IMR-90 (cell line): ENCODE results near the gene FGD5. TPM values are rescaled to one million over a fixed set of nuclear protein-coding genes. Genes with fewer than 3 reads are reported as not detected.

Source experiments
- ATAC-seq: fragments of 200-7000 bp; cut with Tn5 transposase; 2 replicates; pipeline ENCODE4 v1.9.1; 2020; ENCODE audit warnings: low read depth, mild to moderate bottlenecking, moderate library complexity
- BruUV-seq: library from RNA; stranded (reverse); fragments of 400-500 nt; replicated peaks from 2 replicates; lab custom pipeline; 2021; lab: Mats Ljungman, UMichigan
- CTCF ChIA-PET: fragments of 300-600 bp; formaldehyde crosslinking; extraction: SDS; loops from one replicate; lab custom pipeline; 2021; ENCODE audit warnings: antibody characterized with exemption; lab: Yijun Ruan, JAX
- POLR2A ChIA-PET: fragments of 300-600 bp; sonication (Branson Sonifier 250); formaldehyde crosslinking; loops from one replicate; lab custom pipeline; 2022; ENCODE audit warnings: antibody characterized with exemption; ENCODE audit not compliant: unreplicated experiment; lab: Charles Lee
- DNase-seq: peaks from one replicate; pipeline ENCODE4 v3.0.0; 2013
- H2AFZ ChIP-seq: replicated peaks from 2 replicates; pipeline ENCODE3; 2013; ENCODE audit warnings: low read length, mild to moderate bottlenecking; ENCODE audit not compliant: poor library complexity
- H2AK5ac ChIP-seq: 2 replicates; pipeline ENCODE4 v1.6.1; 2013; ENCODE audit warnings: low read depth, low read length, inconsistent platforms
- H2AK9ac ChIP-seq: replicated peaks from 2 replicates; pipeline ENCODE3; 2013; ENCODE audit warnings: mild to moderate bottlenecking, low read depth, low read length, moderate library complexity; ENCODE audit not compliant: poor library complexity
- H2BK120ac ChIP-seq: 2 replicates; pipeline ENCODE4 v1.6.1; 2013; ENCODE audit warnings: low read depth, low read length, inconsistent platforms
- H2BK15ac ChIP-seq: 3 replicates; pipeline ENCODE4 v1.6.1; 2013; ENCODE audit warnings: low read depth, low read length, inconsistent platforms
- H2BK20ac ChIP-seq: 2 replicates; pipeline ENCODE4 v1.6.1; 2013; ENCODE audit warnings: low read depth, mild to moderate bottlenecking, inconsistent platforms, low read length, moderate library complexity
- H2BK5ac ChIP-seq: 2 replicates; pipeline ENCODE4 v1.6.1; 2013; ENCODE audit warnings: mild to moderate bottlenecking, low read depth, low read length, inconsistent platforms; ENCODE audit not compliant: poor library complexity, severe bottlenecking
- H3K14ac ChIP-seq: replicated peaks from 2 replicates; pipeline ENCODE4 v1.6.1; 2013; ENCODE audit warnings: low read depth, low read length, inconsistent platforms
- H3K18ac ChIP-seq: 2 replicates; pipeline ENCODE4 v1.6.1; 2013; ENCODE audit warnings: low read depth, low read length, control low read depth
- H3K23ac ChIP-seq: 2 replicates; pipeline ENCODE4 v1.6.1; 2013; ENCODE audit warnings: low read depth, low read length, inconsistent platforms
- H3K27ac ChIP-seq: 2 replicates; pipeline ENCODE4 v1.5.1; 2013; ENCODE audit warnings: mild to moderate bottlenecking, control low read depth, low read length; ENCODE audit not compliant: insufficient read depth
- H3K27me3 ChIP-seq: 2 replicates; pipeline ENCODE4 v1.6.1; 2013; ENCODE audit warnings: low read length; ENCODE audit not compliant: control insufficient read depth, insufficient read depth
- H3K36me3 ChIP-seq: 2 replicates; pipeline ENCODE4 v1.6.1; 2013; ENCODE audit warnings: low read length, mixed read lengths; ENCODE audit not compliant: control insufficient read depth, insufficient read depth
- H3K4ac ChIP-seq: 2 replicates; pipeline ENCODE4 v1.6.1; 2013; ENCODE audit warnings: low read depth, low read length, inconsistent platforms
- H3K4me1 ChIP-seq: 2 replicates; pipeline ENCODE4 v1.6.1; 2013; ENCODE audit warnings: low read length, mixed read lengths; ENCODE audit not compliant: control insufficient read depth, insufficient read depth
- H3K4me2 ChIP-seq: 2 replicates; pipeline ENCODE4 v1.6.1; 2013; ENCODE audit warnings: low read depth, mild to moderate bottlenecking, control low read depth, low read length, moderate library complexity
- H3K4me3 ChIP-seq: 2 replicates; pipeline ENCODE4 v1.5.1; 2013; ENCODE audit warnings: low read depth, mild to moderate bottlenecking, control low read depth, low read length, moderate library complexity; ENCODE audit not compliant: insufficient read depth
- H3K56ac ChIP-seq: 2 replicates; pipeline ENCODE4 v1.6.1; 2013; ENCODE audit warnings: low read length, inconsistent platforms; ENCODE audit not compliant: insufficient read depth; ENCODE audit errors: extremely low read depth
- H3K79me1 ChIP-seq, 2 experiments: 2 replicates each; pipeline ENCODE4 v1.6.1; 2013; ENCODE audit warnings: low read length in 2 of 2, inconsistent platforms in 1 of 2, low read depth in 1 of 2
- H3K9ac ChIP-seq: 2 replicates; pipeline ENCODE4 v1.6.1; 2013; ENCODE audit warnings: low read depth, low read length, control low read depth
- H3K9me1 ChIP-seq: 2 replicates; pipeline ENCODE4 v1.6.1; 2013; ENCODE audit warnings: low read length, inconsistent platforms; ENCODE audit not compliant: insufficient read depth
- H3K9me3 ChIP-seq: 2 replicates; pipeline ENCODE4 v1.6.1; 2013; ENCODE audit warnings: low read length; ENCODE audit not compliant: control insufficient read depth, insufficient read depth
- H4K20me1 ChIP-seq: 2 replicates; pipeline ENCODE4 v1.6.1; 2013; ENCODE audit warnings: low read length, inconsistent platforms; ENCODE audit not compliant: insufficient read depth
- H4K5ac ChIP-seq: 2 replicates; pipeline ENCODE4 v1.6.1; 2013; ENCODE audit warnings: mild to moderate bottlenecking, low read depth, low read length, control low read depth
- H4K8ac ChIP-seq, 2 experiments: 2 replicates each; pipeline ENCODE4 v1.6.1; 2013; ENCODE audit warnings: low read depth in 2 of 2, low read length in 2 of 2, control low read depth in 1 of 2, inconsistent platforms in 1 of 2
- H4K91ac ChIP-seq: 2 replicates; pipeline ENCODE4 v1.6.1; 2013; ENCODE audit warnings: low read depth, low read length, inconsistent platforms; ENCODE audit not compliant: insufficient read depth
- CHD1 ChIP-seq: IDR thresholded peaks from 2 replicates; pipeline ENCODE4 v1.6.1; 2012; ENCODE audit warnings: low read depth, low read length, improper control_type of control experiment
- MAFK ChIP-seq: IDR thresholded peaks from 2 replicates; pipeline ENCODE4 v1.6.1; 2012; ENCODE audit warnings: low read depth, low read length, improper control_type of control experiment
- NFE2L2 ChIP-seq: fragments of 150-350 bp; IDR thresholded peaks from 2 replicates; pipeline ENCODE4 v1.6.1; 2016; ENCODE audit warnings: low read depth, mild to moderate bottlenecking, low read length
- POLR2A ChIP-seq: IDR thresholded peaks from 2 replicates; pipeline ENCODE4 v1.6.1; 2012; ENCODE audit warnings: mild to moderate bottlenecking, low read depth, low read length
- SMC3 ChIP-seq: fragments of 150-350 bp; IDR thresholded peaks from 2 replicates; pipeline ENCODE4 v1.6.1; 2016; ENCODE audit warnings: low read depth, mild to moderate bottlenecking, antibody characterized with exemption, low read length, moderate library complexity
- WGBS, 2 experiments: methylation state at CpG; one replicate each; pipeline versions ENCODE4 v1.1.5 to v1.1.7; 2013; ENCODE audit warnings: missing lambda C conversion rate in 2 of 2; ENCODE audit not compliant: insufficient read length in 1 of 2; ENCODE audit errors: extremely low coverage in 2 of 2; 5-methylcytosine and 5-hydroxymethylcytosine counted together
- dilution Hi-C: fragments of 300-500 bp; cut with HindIII; formaldehyde crosslinking; loops from one replicate; pipeline ENCODE4 v1.14.3; 2018; ENCODE audit warnings: low sequenced_read_pairs; ENCODE audit not compliant: unreplicated experiment
- in situ Hi-C: fragments of 300-500 bp; cut with MboI; formaldehyde crosslinking; loops from 3 replicates; pipeline ENCODE4 v1.14.3; 2019; ENCODE audit warnings: low sequenced_read_pairs, inconsistent platforms, mixed read lengths
- intact Hi-C: fragments of 100-400 bp; cut with micrococcal nuclease; formaldehyde crosslinking; loops from 2 replicates; pipeline ENCODE4 v1.10.0; 2022
- polyA plus RNA-seq, 3 experiments: library from polyadenylated mRNA; depleted of rRNA; stranded (reverse); fragments of >200 nt; gene quantifications; 2 replicates each; pipeline ENCODE4 v1.2.3, GENCODE V29; 2012; ENCODE audit warnings: low replicate concordance in 1 of 3
- total RNA-seq: library from RNA; depleted of rRNA; stranded (reverse); fragments of >200 nt; gene quantifications from 2 replicates; pipeline ENCODE4 v1.2.3, GENCODE V29; 2012
- TF ChIP-seq, protein P1 (sequence below): fragments of 150-350 bp; IDR thresholded peaks from 2 replicates; pipeline ENCODE4 v1.6.1; 2016; ENCODE audit warnings: low read depth, mild to moderate bottlenecking, low read length, moderate library complexity, borderline replicate concordance

The FGD5 gene
- total and polyA plus RNA-seq, 2 of the 4 experiments (the other 2 are of a cell fraction), result not detected

DNA sequence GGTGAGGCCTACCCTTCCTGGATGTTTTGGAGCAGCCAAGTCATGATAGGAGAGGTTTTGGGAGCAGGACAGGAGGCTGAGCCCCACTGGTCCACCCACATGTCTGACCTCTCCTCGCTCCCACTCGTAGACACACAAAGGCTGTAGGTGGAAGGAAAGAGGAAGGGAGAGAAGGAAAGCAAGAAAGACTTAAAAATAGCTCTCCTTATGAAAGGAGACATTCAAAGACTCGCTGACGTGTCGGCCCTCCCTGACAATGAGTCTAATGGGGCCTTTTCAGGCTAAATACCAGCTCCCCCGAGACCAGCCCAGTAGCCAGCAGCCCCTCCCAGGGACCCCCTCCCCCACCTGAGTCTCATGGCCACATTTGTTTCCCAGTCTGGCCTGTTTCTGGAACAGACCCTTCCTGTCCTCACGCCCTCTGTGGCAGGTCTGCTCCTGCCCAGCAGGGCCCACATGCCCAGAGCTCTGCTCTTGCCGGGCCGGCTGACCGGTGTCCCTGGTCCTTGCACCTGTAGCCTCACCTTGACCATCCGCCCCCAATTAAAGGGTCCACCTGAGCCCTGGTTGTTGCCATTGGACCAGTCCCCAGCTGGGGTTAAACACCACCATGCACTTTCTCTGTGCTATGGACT is 49.3 kb downstream of the FGD5 start:
- no peak overlapping the region for H3K56ac ChIP-seq
- H3K27ac ChIP-seq, result no peak overlapping the region
- H3K27me3 ChIP-seq, result peaks cover 6% of the 10 kb centered on the region; the same call in 1 of the 2 replicates
- H3K4me1 ChIP-seq, result no peaks in the 10 kb centered on the region
- H3K36me3 ChIP-seq, result no peaks in the 10 kb centered on the region
- no peak overlapping the region for H2AFZ ChIP-seq
- 52% methylated on average over 5 of the region's 11 CpGs; no CpG with 5 or more reads in 1 of the 2 experiments for WGBS, 2 experiments
- no peak overlapping the region for H3K9ac ChIP-seq
- no peak overlapping the region for H2BK120ac ChIP-seq
- no peak overlapping the region for H2BK20ac ChIP-seq
- H3K23ac ChIP-seq, result no peak overlapping the region
- dilution Hi-C loops (no loop called here), intact Hi-C loops (no loop called here), in situ Hi-C loops (no loop called here)
- H3K4ac ChIP-seq, result no peak overlapping the region
- no peak overlapping the region for H4K5ac ChIP-seq
- H3K18ac ChIP-seq, result no peak overlapping the region
- H3K14ac ChIP-seq, result no peak overlapping the region
- H3K9me1 ChIP-seq, result no peaks in the 10 kb centered on the region
- no peaks in the 10 kb centered on the region for H3K9me3 ChIP-seq
- H3K4me2 ChIP-seq, result no peak overlapping the region
- H4K8ac ChIP-seq, result no peak overlapping the region
- H3K4me3 ChIP-seq, result no peak overlapping the region
- H4K20me1 ChIP-seq, result no peaks in the 10 kb centered on the region
- H2BK5ac ChIP-seq, result no peak overlapping the region
- H4K91ac ChIP-seq, result no peak overlapping the region
- no peak for ATAC-seq
- no peak overlapping the region for H2AK9ac ChIP-seq
- H2BK15ac ChIP-seq, result no peak overlapping the region
- TF ChIP-seq NFE2L2 (no peak), CHD1 (no peak), POLR2A (no peak), SMC3 (no peak), MAFK (no peak)
- TF ChIP-seq, protein P1, sequence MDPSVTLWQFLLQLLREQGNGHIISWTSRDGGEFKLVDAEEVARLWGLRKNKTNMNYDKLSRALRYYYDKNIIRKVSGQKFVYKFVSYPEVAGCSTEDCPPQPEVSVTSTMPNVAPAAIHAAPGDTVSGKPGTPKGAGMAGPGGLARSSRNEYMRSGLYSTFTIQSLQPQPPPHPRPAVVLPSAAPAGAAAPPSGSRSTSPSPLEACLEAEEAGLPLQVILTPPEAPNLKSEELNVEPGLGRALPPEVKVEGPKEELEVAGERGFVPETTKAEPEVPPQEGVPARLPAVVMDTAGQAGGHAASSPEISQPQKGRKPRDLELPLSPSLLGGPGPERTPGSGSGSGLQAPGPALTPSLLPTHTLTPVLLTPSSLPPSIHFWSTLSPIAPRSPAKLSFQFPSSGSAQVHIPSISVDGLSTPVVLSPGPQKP, result no peak
- H2AK5ac ChIP-seq, result no peak overlapping the region
- no peaks in the 10 kb centered on the region for H3K79me1 ChIP-seq
- ChIA-PET POLR2A (no interaction called here), CTCF (no interaction called here)
- BruUV-seq, result no TSS peak
- DNase-seq, result no peak
